HG02610 (cell line): ENCODE measurements around the gene AGBL1.

Experiments used
- ATAC-seq: cut with Tn5 transposase; IDR thresholded peaks from one replicate; pipeline ENCODE4 v1.9.1; 2021; ENCODE audit warnings: mild to moderate bottlenecking, moderate library complexity; ENCODE audit not compliant: unreplicated experiment

Gene AGBL1

GRCh38 chr15:86235667-86236066 is 156.0 kb downstream of the AGBL1 start:
- no peak for ATAC-seq

- no peak for ATAC-seq
Observed at GRCh38 chr15:86236356-86237110, 156.9 kb downstream of the AGBL1 start.

GRCh38 chr15:86237111-86237500 is 157.4 kb downstream of the AGBL1 start:
- no peak for ATAC-seq

- no peak for ATAC-seq
Observed at GRCh38 chr15:86247249-86247955, 167.7 kb downstream of the AGBL1 start.

- ATAC-seq = no peak
Observed at GRCh38 chr15:86255247-86255646, 175.6 kb downstream of the AGBL1 start.

GRCh38 chr15:86256628-86257027 is 177.0 kb downstream of the AGBL1 start:
- ATAC-seq = no peak

- no peak for ATAC-seq
Observed at GRCh38 chr15:86259589-86259988, 179.9 kb downstream of the AGBL1 start.

- ATAC-seq = no peak
Observed at GRCh38 chr15:86263230-86263629, 183.6 kb downstream of the AGBL1 start.

GRCh38 chr15:86266896-86267484 is 187.3 kb downstream of the AGBL1 start:
- ATAC-seq = no peak

- no peak for ATAC-seq
Observed at GRCh38 chr15:86267892-86268291, 188.2 kb downstream of the AGBL1 start.

- ATAC-seq = no peak
Observed at GRCh38 chr15:86268558-86268957, 188.9 kb downstream of the AGBL1 start.

GRCh38 chr15:86273309-86273708 is 193.6 kb downstream of the AGBL1 start:
- ATAC-seq = no peak

- no peak for ATAC-seq
Observed at GRCh38 chr15:86275361-86275760, 195.7 kb downstream of the AGBL1 start.

GRCh38 chr15:86278586-86278985 is 198.9 kb downstream of the AGBL1 start:
- no peak for ATAC-seq

GRCh38 chr15:86284635-86285034 is 205.0 kb downstream of the AGBL1 start:
- ATAC-seq = no peak

GRCh38 chr15:86295511-86295910 is 215.8 kb downstream of the AGBL1 start:
- no peak for ATAC-seq

- ATAC-seq = no peak
Observed at GRCh38 chr15:86296769-86297168, 217.1 kb downstream of the AGBL1 start.

GRCh38 chr15:86300390-86301125 is 220.9 kb downstream of the AGBL1 start:
- ATAC-seq = no peak

- no peak for ATAC-seq
Observed at GRCh38 chr15:86311568-86312280, 232.1 kb downstream of the AGBL1 start.

- ATAC-seq = no peak
Observed at GRCh38 chr15:86312486-86312885, 232.8 kb downstream of the AGBL1 start.

- ATAC-seq = no peak
Observed at GRCh38 chr15:86316216-86316615, 236.5 kb downstream of the AGBL1 start.
